Measurements from ENCODE around the gene FAM76A.
"Not testable (repeated sequence)": the region's sequence is repeated elsewhere in the genome, so short reads cannot be mapped to it uniquely, and the experiment has no call there.

DNA sequence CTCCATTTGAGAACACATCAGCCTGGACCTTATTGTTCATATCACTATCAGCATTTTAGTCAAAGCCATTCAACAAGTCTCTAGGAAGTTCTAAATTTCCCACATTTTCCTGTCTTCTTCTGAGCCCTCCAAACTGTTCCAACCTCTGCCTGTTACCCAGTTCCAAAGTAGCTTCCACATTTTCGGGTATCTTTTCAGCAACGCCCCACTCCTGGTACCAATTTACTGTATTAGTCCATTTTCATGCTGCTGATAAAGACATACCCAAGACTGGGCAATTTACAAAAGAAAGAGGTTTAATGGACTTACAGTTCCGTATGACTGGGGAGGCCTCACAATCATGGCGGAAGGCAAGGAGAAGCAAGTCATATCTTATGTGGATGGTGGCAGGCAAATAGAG, 44.2 kb upstream of the FAM76A start:
- TF ChIP-seq, protein P1, sequence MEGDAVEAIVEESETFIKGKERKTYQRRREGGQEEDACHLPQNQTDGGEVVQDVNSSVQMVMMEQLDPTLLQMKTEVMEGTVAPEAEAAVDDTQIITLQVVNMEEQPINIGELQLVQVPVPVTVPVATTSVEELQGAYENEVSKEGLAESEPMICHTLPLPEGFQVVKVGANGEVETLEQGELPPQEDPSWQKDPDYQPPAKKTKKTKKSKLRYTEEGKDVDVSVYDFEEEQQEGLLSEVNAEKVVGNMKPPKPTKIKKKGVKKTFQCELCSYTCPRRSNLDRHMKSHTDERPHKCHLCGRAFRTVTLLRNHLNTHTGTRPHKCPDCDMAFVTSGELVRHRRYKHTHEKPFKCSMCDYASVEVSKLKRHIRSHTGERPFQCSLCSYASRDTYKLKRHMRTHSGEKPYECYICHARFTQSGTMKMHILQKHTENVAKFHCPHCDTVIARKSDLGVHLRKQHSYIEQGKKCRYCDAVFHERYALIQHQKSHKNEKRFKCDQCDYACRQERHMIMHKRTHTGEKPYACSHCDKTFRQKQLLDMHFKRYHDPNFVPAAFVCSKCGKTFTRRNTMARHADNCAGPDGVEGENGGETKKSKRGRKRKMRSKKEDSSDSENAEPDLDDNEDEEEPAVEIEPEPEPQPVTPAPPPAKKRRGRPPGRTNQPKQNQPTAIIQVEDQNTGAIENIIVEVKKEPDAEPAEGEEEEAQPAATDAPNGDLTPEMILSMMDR (IDR thresholded peaks at IDR 0.05): not testable (repeated sequence)
- TF ChIP-seq POLR2A (IDR thresholded peaks at IDR 0.05): not testable (repeated sequence)

Data from esophagus squamous epithelium (tissue), 4 donors.